H1 (cell line): Measurements from ENCODE around the gene RBM44. TPM values are rescaled to one million over a fixed set of nuclear protein-coding genes. Genes with fewer than 3 reads are reported as not detected.

ENCODE experiments used
- CTCF ChIA-PET: fragments of 300-600 bp; sonication (Branson Sonifier 250); formaldehyde crosslinking; loops from one replicate; lab custom pipeline; 2021; ENCODE audit not compliant: partially characterized antibody; lab: Charles Lee
- POLR2A ChIA-PET: fragments of 300-600 bp; sonication (Branson Sonifier 250); formaldehyde crosslinking; loops from one replicate; lab custom pipeline; 2021; ENCODE audit warnings: inconsistent platforms; ENCODE audit not compliant: partially characterized antibody; lab: Charles Lee
- DNase-seq, 2 experiments: peaks; one replicate each; pipeline versions ENCODE4 v3.0.0 to v3.0.0-alpha.2; 2010 to 2022; ENCODE audit warnings: low spot score in 2 of 2, low read depth in 1 of 2, mixed read lengths in 1 of 2
- FAIRE-seq: peaks from 2 replicates; lab custom pipeline; 2011; peaks lifted over from hg19 to GRCh38; lab: Jason Lieb, UNC
- H2AFZ ChIP-seq: 2 replicates; pipeline ENCODE4 v1.8.1; 2012; ENCODE audit warnings: low read length, inconsistent platforms
- H2AK5ac ChIP-seq: 2 replicates; pipeline ENCODE4 v1.6.1; 2013; ENCODE audit warnings: low read depth, low read length
- H2BK120ac ChIP-seq: replicated peaks from 2 replicates; pipeline ENCODE3; 2013; ENCODE audit warnings: low read depth, low read length, inconsistent platforms
- H2BK12ac ChIP-seq: 2 replicates; pipeline ENCODE4 v1.6.1; 2013; ENCODE audit warnings: low read depth, low read length
- H2BK15ac ChIP-seq: 2 replicates; pipeline ENCODE4 v1.6.1; 2013; ENCODE audit warnings: low read length
- H2BK20ac ChIP-seq: 2 replicates; pipeline ENCODE4 v1.6.1; 2013; ENCODE audit warnings: low read length
- H2BK5ac ChIP-seq: 2 replicates; pipeline ENCODE4 v1.6.1; 2013; ENCODE audit warnings: low read depth, low read length
- H3K14ac ChIP-seq: 2 replicates; pipeline ENCODE4 v1.6.1; 2013; ENCODE audit warnings: inconsistent platforms; ENCODE audit not compliant: insufficient read length
- H3K18ac ChIP-seq: 2 replicates; pipeline ENCODE4 v1.6.1; 2013; ENCODE audit warnings: low read length; ENCODE audit errors: extremely low read depth
- H3K23ac ChIP-seq: 2 replicates; pipeline ENCODE4 v1.6.1; 2013; ENCODE audit warnings: inconsistent platforms; ENCODE audit not compliant: insufficient read length
- H3K23me2 ChIP-seq: 2 replicates; pipeline ENCODE4 v1.6.1; 2013; ENCODE audit warnings: low read depth, low read length
- H3K27ac ChIP-seq: 2 replicates; pipeline ENCODE4 v1.6.1; 2011; ENCODE audit warnings: low read depth, low read length, inconsistent platforms
- H3K27me3 ChIP-seq, 4 experiments: replicated peaks in 1 of 4; 1 replicate in 1 of 4; 2 replicates in 3 of 4; pipeline versions ENCODE4 v1.6.1 to v1.8.1; 2011 to 2013; ENCODE audit warnings: low read length in 3 of 4, mild to moderate bottlenecking in 3 of 4, inconsistent platforms in 2 of 4, mixed read lengths in 2 of 4, moderate library complexity in 1 of 4; ENCODE audit not compliant: control insufficient read depth in 3 of 4, insufficient read depth in 3 of 4; ENCODE audit errors: extremely low read depth in 1 of 4
- H3K36me3 ChIP-seq, 4 experiments: 2 replicates each; pipeline versions ENCODE4 v1.6.1 to v1.8.1; 2011 to 2013; ENCODE audit warnings: mild to moderate bottlenecking in 4 of 4, low read length in 3 of 4, moderate library complexity in 2 of 4, control low read depth in 1 of 4, inconsistent platforms in 1 of 4; ENCODE audit not compliant: insufficient read depth in 4 of 4, control insufficient read depth in 2 of 4
- H3K4ac ChIP-seq: replicated peaks from 2 replicates; pipeline ENCODE3; 2013; ENCODE audit warnings: low read length, low read depth, mixed read lengths, inconsistent platforms; ENCODE audit not compliant: insufficient read length
- H3K4me1 ChIP-seq, 4 experiments: replicated peaks in 1 of 4; 1 replicate in 1 of 4; 2 replicates in 3 of 4; pipeline versions ENCODE4 v1.6.1 to v1.8.1; 2011 to 2013; ENCODE audit warnings: low read length in 3 of 4, inconsistent platforms in 2 of 4, mixed read lengths in 1 of 4; ENCODE audit not compliant: insufficient read depth in 4 of 4, control insufficient read depth in 3 of 4
- H3K4me2 ChIP-seq, 2 experiments: 2 replicates each; pipeline versions ENCODE4 v1.6.1 to v1.8.1; 2011 to 2013; ENCODE audit warnings: low read depth in 2 of 2, low read length in 2 of 2, control low read depth in 1 of 2, inconsistent platforms in 1 of 2, mild to moderate bottlenecking in 1 of 2; ENCODE audit not compliant: insufficient read depth in 1 of 2
- H3K4me3 ChIP-seq, 4 experiments: fragments of 200-600, 300-600 bp in 1 of 4; sonication (generic), shearing (Covaris generic), sonication (Bioruptor Twin) in 1 of 4; 2 replicates each; pipeline versions ENCODE4 v1.5.1 to v1.8.1; 2011 to 2016; ENCODE audit warnings: low read length in 4 of 4, low read depth in 3 of 4, control low read depth in 2 of 4, inconsistent platforms in 2 of 4, mild to moderate bottlenecking in 2 of 4, mixed read lengths in 1 of 4, moderate library complexity in 1 of 4; ENCODE audit not compliant: insufficient read depth in 2 of 4; ENCODE audit errors: extremely low read depth in 1 of 4
- H3K56ac ChIP-seq: replicated peaks from 2 replicates; pipeline ENCODE3; 2013; ENCODE audit warnings: low read depth, mild to moderate bottlenecking, mixed read lengths, low read length, inconsistent platforms; ENCODE audit not compliant: insufficient read length
- H3K79me1 ChIP-seq: 2 replicates; pipeline ENCODE4 v1.6.1; 2013; ENCODE audit warnings: low read depth, low read length, control low read depth
- H3K79me2 ChIP-seq, 2 experiments: 2 replicates each; pipeline versions ENCODE4 v1.6.1 to v1.8.1; 2012 to 2013; ENCODE audit warnings: low read length in 2 of 2, mild to moderate bottlenecking in 2 of 2, inconsistent platforms in 1 of 2; ENCODE audit not compliant: insufficient read depth in 2 of 2, control insufficient read depth in 1 of 2
- H3K9ac ChIP-seq, 4 experiments: replicated peaks in 1 of 4; 1 replicate in 1 of 4; 2 replicates in 3 of 4; pipeline versions ENCODE4 v1.6.1 to v1.8.1; 2011 to 2013; ENCODE audit warnings: low read depth in 3 of 4, low read length in 3 of 4, control low read depth in 2 of 4, mild to moderate bottlenecking in 2 of 4, moderate library complexity in 2 of 4, inconsistent platforms in 1 of 4; ENCODE audit errors: extremely low read depth in 1 of 4
- H3K9me3 ChIP-seq, 2 experiments: 2 replicates each; pipeline versions ENCODE4 v1.6.1 to v1.8.1; 2012 to 2013; ENCODE audit warnings: mild to moderate bottlenecking in 2 of 2, moderate library complexity in 2 of 2, control low read depth in 1 of 2, inconsistent platforms in 1 of 2, low read depth in 1 of 2, low read length in 1 of 2, mixed read lengths in 1 of 2; ENCODE audit not compliant: insufficient read depth in 2 of 2
- H4K20me1 ChIP-seq, 2 experiments: replicated peaks in 1 of 2; 2 replicates each; pipeline versions ENCODE3 to v1.8.1; 2011 to 2013; ENCODE audit warnings: inconsistent platforms in 2 of 2, low read length in 2 of 2, mild to moderate bottlenecking in 1 of 2; ENCODE audit not compliant: insufficient read depth in 2 of 2, control insufficient read depth in 1 of 2
- H4K5ac ChIP-seq: 2 replicates; pipeline ENCODE4 v1.6.1; 2013; ENCODE audit warnings: low read length, low read depth, mixed read lengths, inconsistent platforms; ENCODE audit not compliant: insufficient read length
- H4K8ac ChIP-seq: 2 replicates; pipeline ENCODE4 v1.8.0; 2013; ENCODE audit warnings: mild to moderate bottlenecking, moderate library complexity, low read length, inconsistent platforms; ENCODE audit not compliant: insufficient read depth; ENCODE audit errors: extremely low read depth
- H4K91ac ChIP-seq: replicated peaks from 2 replicates; pipeline ENCODE3; 2013; ENCODE audit warnings: low read length, mixed read lengths, inconsistent platforms; ENCODE audit not compliant: insufficient read length
- ATF2 ChIP-seq: IDR thresholded peaks from 2 replicates; pipeline ENCODE4 v1.6.1; 2012; ENCODE audit warnings: low read length, inconsistent platforms
- BCL11A ChIP-seq, 2 experiments: IDR thresholded peaks; one replicate each; pipeline ENCODE4 v1.6.1; 2011; ENCODE audit warnings: low read depth in 2 of 2, low read length in 2 of 2, mild to moderate bottlenecking in 2 of 2
- CHD2 ChIP-seq: IDR thresholded peaks from 2 replicates; pipeline ENCODE4 v1.6.1; 2012; ENCODE audit warnings: low read length, improper control_type of control experiment
- RNF2 ChIP-seq: fragments of 200-900, 300-1000 bp; sonication (generic); IDR thresholded peaks from 2 replicates; pipeline ENCODE4 v1.7.1; 2016; ENCODE audit warnings: borderline replicate concordance, low read depth, mild to moderate bottlenecking, antibody characterized with exemption, low read length; ENCODE audit not compliant: poor library complexity, severe bottlenecking; ENCODE audit errors: missing control alignments
- TAF7 ChIP-seq: optimal IDR thresholded peaks from 2 replicates; pipeline ENCODE3; 2011; ENCODE audit warnings: low read depth, mild to moderate bottlenecking, inconsistent platforms, low read length, moderate library complexity, borderline replicate concordance
- ZNF274 ChIP-seq: IDR thresholded peaks from 2 replicates; pipeline ENCODE4 v1.7.0; 2012; ENCODE audit warnings: low read length, borderline replicate concordance; ENCODE audit errors: extremely low read depth
- WGBS, 2 experiments: shearing (Covaris generic) in 1 of 2; methylation state at CpG; one replicate each; pipeline versions ENCODE4 v1.1.6 to v1.1.7; 2013 to 2015; ENCODE audit warnings: low lambda C conversion rate in 2 of 2, mixed read lengths in 2 of 2, inconsistent platforms in 1 of 2, low coverage in 1 of 2, missing lambda C conversion rate in 1 of 2; ENCODE audit not compliant: insufficient replicate concordance in 2 of 2, insufficient coverage in 1 of 2, insufficient read length in 1 of 2; ENCODE audit errors: extremely low coverage in 1 of 2, missing lambda C conversion rate in 1 of 2; 5-methylcytosine and 5-hydroxymethylcytosine counted together
- polyA plus RNA-seq, 7 experiments: library from polyadenylated mRNA; depleted of rRNA in 3 of 7; stranded (reverse) in 5 of 7; unstranded in 2 of 7; fragments of >200 nt in 5 of 7; fragments of 200-250 nt in 2 of 7; gene quantifications; 1 replicate in 5 of 7; 2 replicates in 1 of 7; 4 replicates in 1 of 7; pipeline versions ENCODE4 v1.2.1 to v1.2.3, GENCODE V29; 2011 to 2013; ENCODE audit warnings: missing spikeins in 2 of 7, mixed read lengths in 2 of 7
- total RNA-seq: library from RNA; stranded (reverse); fragmentation: NEBNext Ultra II Directional; extraction: Animal tissue kit (Norgen Biotek cat#: 25700); gene quantifications from 2 replicates; pipeline ENCODE4 v1.2.1, GENCODE V29; 2021

RBM44 gene
- total and polyA plus RNA-seq, 2 of the 8 experiments (the other 6 are each of a cell fraction or from before 2014, with no cell fraction given): 0.12 to 0.43 TPM

DNA sequence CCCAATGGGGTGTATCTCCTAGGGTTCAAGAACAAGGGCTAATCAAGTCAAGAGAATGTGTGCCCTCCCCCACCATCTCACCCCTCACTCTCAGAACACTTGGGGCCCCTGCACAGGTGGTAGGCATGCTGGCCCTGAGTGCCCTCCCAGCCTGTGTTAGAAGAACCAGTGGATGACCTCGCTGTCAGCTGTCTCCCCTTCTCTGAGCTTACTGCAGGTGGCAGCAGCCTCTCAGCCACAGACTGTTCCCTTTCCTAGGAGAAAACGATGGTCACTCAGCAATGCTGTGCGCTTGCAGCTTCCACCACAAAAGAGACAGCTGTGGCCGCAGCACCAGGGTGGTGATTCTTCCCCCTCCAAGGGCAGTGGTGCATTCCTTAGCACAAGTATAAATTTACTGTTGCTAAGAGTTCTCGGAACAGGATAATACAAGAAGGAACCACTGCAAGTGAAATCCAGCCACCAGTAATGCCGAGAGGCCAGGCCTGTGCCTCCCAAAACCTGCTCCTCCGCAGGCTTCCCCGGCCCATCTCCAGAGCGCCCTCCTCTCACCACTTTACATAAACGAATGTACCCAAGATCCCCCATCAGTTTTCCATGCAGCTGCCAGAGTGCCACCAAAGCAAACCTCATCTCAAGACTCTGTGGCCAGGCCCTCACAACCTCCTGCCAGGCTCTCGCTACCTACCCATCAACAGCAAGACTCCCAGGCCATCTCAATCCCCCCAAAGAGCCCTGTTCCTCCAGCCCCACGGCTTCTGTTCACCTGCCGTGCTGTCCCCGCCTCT is 59.9 kb downstream of the RBM44 start:
- H2AK5ac ChIP-seq: no peak overlapping the region
- peaks cover 8% of the 10 kb centered on the region; the same call in 1 of the 2 replicates for H3K23me2 ChIP-seq
- peak overlapping the region; percentile 24 to 56 (median 44) for H3K4me3 ChIP-seq
- H3K79me2 ChIP-seq: no peaks in the 10 kb centered on the region
- H4K91ac ChIP-seq: peak overlapping the region; percentile 45
- no peaks in the 10 kb centered on the region for H3K79me1 ChIP-seq
- ChIA-PET CTCF (interaction anchor here (0.6 to 1.8 kb wide), 18 partner anchors 9 to 414 kb away, joined by 3 to 12 read pairs (median 3); partner anchors contain the start of genes ESPNL and KLHL30), POLR2A (interaction anchor here (0.7 kb wide), 1 partner anchor 202 kb away, joined by 3 read pairs; the partner anchor contains the start of gene SCLY)
- no peaks in the 10 kb centered on the region for H3K9me3 ChIP-seq
- WGBS, 2 experiments: 51% methylated on average over 14 of the region's 14 CpGs; no CpG with 5 or more reads in 1 of the 2 experiments
- H3K36me3 ChIP-seq: no peaks in the 10 kb centered on the region
- H3K27me3 ChIP-seq: peaks cover 9 to 32% (median 23%) of the 10 kb centered on the region in 4 experiments
- H2BK120ac ChIP-seq: no peak overlapping the region
- no peak overlapping the region for H4K5ac ChIP-seq
- FAIRE-seq (peak; percentile 39), DNase-seq (peak; percentile 36 to 69)
- H3K4ac ChIP-seq: no peak overlapping the region
- H3K9ac ChIP-seq: no peak overlapping the region
- H2BK20ac ChIP-seq: 0 out of 2 replicates have a peak overlapping the region, but pooled peaks have one; percentile 43
- H3K56ac ChIP-seq: no peak overlapping the region
- H3K4me2 ChIP-seq: peak overlapping the region; percentile 62 to 70
- peaks cover 0 to 10% (median 4%) of the 10 kb centered on the region in 4 experiments; a peak in 6 of 7 replicates for H3K4me1 ChIP-seq
- H3K27ac ChIP-seq: no peak overlapping the region
- H3K14ac ChIP-seq: no peak overlapping the region
- H2BK12ac ChIP-seq: no peak overlapping the region; the same call in 1 of the 2 replicates
- H2AFZ ChIP-seq: peak overlapping the region; percentile 24
- no peak overlapping the region for H3K23ac ChIP-seq
- peak overlapping the region; percentile 77; the same call in 1 of the 2 replicates for H4K8ac ChIP-seq
- 0 out of 2 replicates have a peak overlapping the region, but pooled peaks have one; percentile 20 for H3K18ac ChIP-seq
- H2BK5ac ChIP-seq: no peak overlapping the region
- H2BK15ac ChIP-seq: peak overlapping the region; percentile 37; the same call in 1 of the 2 replicates
- H4K20me1 ChIP-seq: no peaks in the 10 kb centered on the region
- TF ChIP-seq RNF2 (no peak), ATF2 (0 out of 2 replicates have a peak, but pooled peaks have one; percentile 29), TAF7 (no peak), BCL11A (IDR thresholded peaks at IDR 0.05; ENCODE audit: low read depth in 2 of 2, low read length in 2 of 2) (no peak), ZNF274 (no peak), CHD2 (no peak)
